IMR-90 (cell line): ENCODE data around the gene SRBD1. TPM values are rescaled to one million over a fixed set of nuclear protein-coding genes. Genes with fewer than 3 reads are reported as not detected.

Experiments used
- ATAC-seq: fragments of 200-7000 bp; cut with Tn5 transposase; 2 replicates; pipeline ENCODE4 v1.9.1; 2020; ENCODE audit warnings: low read depth, mild to moderate bottlenecking, moderate library complexity
- BruUV-seq: library from RNA; stranded (reverse); fragments of 400-500 nt; replicated peaks from 2 replicates; lab custom pipeline; 2021; lab: Mats Ljungman, UMichigan
- CTCF ChIA-PET: fragments of 300-600 bp; formaldehyde crosslinking; extraction: SDS; loops from one replicate; lab custom pipeline; 2021; ENCODE audit warnings: antibody characterized with exemption; lab: Yijun Ruan, JAX
- POLR2A ChIA-PET: fragments of 300-600 bp; sonication (Branson Sonifier 250); formaldehyde crosslinking; loops from one replicate; lab custom pipeline; 2022; ENCODE audit warnings: antibody characterized with exemption; ENCODE audit not compliant: unreplicated experiment; lab: Charles Lee
- DNase-seq: peaks from one replicate; pipeline ENCODE4 v3.0.0; 2013
- H2AFZ ChIP-seq: replicated peaks from 2 replicates; pipeline ENCODE3; 2013; ENCODE audit warnings: low read length, mild to moderate bottlenecking; ENCODE audit not compliant: poor library complexity
- H2AK5ac ChIP-seq: 2 replicates; pipeline ENCODE4 v1.6.1; 2013; ENCODE audit warnings: low read depth, low read length, inconsistent platforms
- H2AK9ac ChIP-seq: replicated peaks from 2 replicates; pipeline ENCODE3; 2013; ENCODE audit warnings: mild to moderate bottlenecking, low read depth, low read length, moderate library complexity; ENCODE audit not compliant: poor library complexity
- H2BK120ac ChIP-seq: 2 replicates; pipeline ENCODE4 v1.6.1; 2013; ENCODE audit warnings: low read depth, low read length, inconsistent platforms
- H2BK15ac ChIP-seq: 3 replicates; pipeline ENCODE4 v1.6.1; 2013; ENCODE audit warnings: low read depth, low read length, inconsistent platforms
- H2BK20ac ChIP-seq: 2 replicates; pipeline ENCODE4 v1.6.1; 2013; ENCODE audit warnings: low read depth, mild to moderate bottlenecking, inconsistent platforms, low read length, moderate library complexity
- H2BK5ac ChIP-seq: 2 replicates; pipeline ENCODE4 v1.6.1; 2013; ENCODE audit warnings: mild to moderate bottlenecking, low read depth, low read length, inconsistent platforms; ENCODE audit not compliant: poor library complexity, severe bottlenecking
- H3K14ac ChIP-seq: replicated peaks from 2 replicates; pipeline ENCODE4 v1.6.1; 2013; ENCODE audit warnings: low read depth, low read length, inconsistent platforms
- H3K18ac ChIP-seq: 2 replicates; pipeline ENCODE4 v1.6.1; 2013; ENCODE audit warnings: low read depth, low read length, control low read depth
- H3K23ac ChIP-seq: 2 replicates; pipeline ENCODE4 v1.6.1; 2013; ENCODE audit warnings: low read depth, low read length, inconsistent platforms
- H3K27ac ChIP-seq: 2 replicates; pipeline ENCODE4 v1.5.1; 2013; ENCODE audit warnings: mild to moderate bottlenecking, control low read depth, low read length; ENCODE audit not compliant: insufficient read depth
- H3K27me3 ChIP-seq: 2 replicates; pipeline ENCODE4 v1.6.1; 2013; ENCODE audit warnings: low read length; ENCODE audit not compliant: control insufficient read depth, insufficient read depth
- H3K36me3 ChIP-seq: 2 replicates; pipeline ENCODE4 v1.6.1; 2013; ENCODE audit warnings: low read length, mixed read lengths; ENCODE audit not compliant: control insufficient read depth, insufficient read depth
- H3K4ac ChIP-seq: 2 replicates; pipeline ENCODE4 v1.6.1; 2013; ENCODE audit warnings: low read depth, low read length, inconsistent platforms
- H3K4me1 ChIP-seq: 2 replicates; pipeline ENCODE4 v1.6.1; 2013; ENCODE audit warnings: low read length, mixed read lengths; ENCODE audit not compliant: control insufficient read depth, insufficient read depth
- H3K4me2 ChIP-seq: 2 replicates; pipeline ENCODE4 v1.6.1; 2013; ENCODE audit warnings: low read depth, mild to moderate bottlenecking, control low read depth, low read length, moderate library complexity
- H3K4me3 ChIP-seq: 2 replicates; pipeline ENCODE4 v1.5.1; 2013; ENCODE audit warnings: low read depth, mild to moderate bottlenecking, control low read depth, low read length, moderate library complexity; ENCODE audit not compliant: insufficient read depth
- H3K56ac ChIP-seq: 2 replicates; pipeline ENCODE4 v1.6.1; 2013; ENCODE audit warnings: low read length, inconsistent platforms; ENCODE audit not compliant: insufficient read depth; ENCODE audit errors: extremely low read depth
- H3K79me1 ChIP-seq, 2 experiments: 2 replicates each; pipeline ENCODE4 v1.6.1; 2013; ENCODE audit warnings: low read length in 2 of 2, inconsistent platforms in 1 of 2, low read depth in 1 of 2
- H3K9ac ChIP-seq: 2 replicates; pipeline ENCODE4 v1.6.1; 2013; ENCODE audit warnings: low read depth, low read length, control low read depth
- H3K9me1 ChIP-seq: 2 replicates; pipeline ENCODE4 v1.6.1; 2013; ENCODE audit warnings: low read length, inconsistent platforms; ENCODE audit not compliant: insufficient read depth
- H3K9me3 ChIP-seq: 2 replicates; pipeline ENCODE4 v1.6.1; 2013; ENCODE audit warnings: low read length; ENCODE audit not compliant: control insufficient read depth, insufficient read depth
- H4K20me1 ChIP-seq: 2 replicates; pipeline ENCODE4 v1.6.1; 2013; ENCODE audit warnings: low read length, inconsistent platforms; ENCODE audit not compliant: insufficient read depth
- H4K5ac ChIP-seq: 2 replicates; pipeline ENCODE4 v1.6.1; 2013; ENCODE audit warnings: mild to moderate bottlenecking, low read depth, low read length, control low read depth
- H4K8ac ChIP-seq, 2 experiments: 2 replicates each; pipeline ENCODE4 v1.6.1; 2013; ENCODE audit warnings: low read depth in 2 of 2, low read length in 2 of 2, control low read depth in 1 of 2, inconsistent platforms in 1 of 2
- H4K91ac ChIP-seq: 2 replicates; pipeline ENCODE4 v1.6.1; 2013; ENCODE audit warnings: low read depth, low read length, inconsistent platforms; ENCODE audit not compliant: insufficient read depth
- BHLHE40 ChIP-seq: fragments of 150-350 bp; IDR thresholded peaks from 2 replicates; pipeline ENCODE4 v1.6.1; 2016; ENCODE audit warnings: mild to moderate bottlenecking, low read depth, low read length
- CEBPB ChIP-seq: IDR thresholded peaks from 2 replicates; pipeline ENCODE4 v1.6.1; 2012; ENCODE audit warnings: low read depth, low read length, improper control_type of control experiment
- CHD1 ChIP-seq: IDR thresholded peaks from 2 replicates; pipeline ENCODE4 v1.6.1; 2012; ENCODE audit warnings: low read depth, low read length, improper control_type of control experiment
- ELK1 ChIP-seq: fragments of 150-350 bp; IDR thresholded peaks from 2 replicates; pipeline ENCODE4 v1.6.1; 2016; ENCODE audit warnings: low read depth, mild to moderate bottlenecking, low read length, moderate library complexity, borderline replicate concordance
- FOS ChIP-seq: fragments of 150-350 bp; IDR thresholded peaks from 2 replicates; pipeline ENCODE4 v1.6.1; 2016; ENCODE audit warnings: low read depth, low read length
- MAFK ChIP-seq: IDR thresholded peaks from 2 replicates; pipeline ENCODE4 v1.6.1; 2012; ENCODE audit warnings: low read depth, low read length, improper control_type of control experiment
- MAZ ChIP-seq: IDR thresholded peaks from 2 replicates; pipeline ENCODE4 v1.6.1; 2012; ENCODE audit warnings: low read depth, mild to moderate bottlenecking, low read length, improper control_type of control experiment, moderate library complexity, borderline replicate concordance
- MXI1 ChIP-seq: IDR thresholded peaks from 2 replicates; pipeline ENCODE4 v1.6.1; 2012; ENCODE audit warnings: low read depth, mild to moderate bottlenecking, low read length, moderate library complexity, borderline replicate concordance
- NFE2L2 ChIP-seq: fragments of 150-350 bp; IDR thresholded peaks from 2 replicates; pipeline ENCODE4 v1.6.1; 2016; ENCODE audit warnings: low read depth, mild to moderate bottlenecking, low read length
- POLR2A ChIP-seq: IDR thresholded peaks from 2 replicates; pipeline ENCODE4 v1.6.1; 2012; ENCODE audit warnings: mild to moderate bottlenecking, low read depth, low read length
- RAD21 ChIP-seq: IDR thresholded peaks from 2 replicates; pipeline ENCODE4 v1.6.1; 2012; ENCODE audit warnings: low read length, improper control_type of control experiment
- RCOR1 ChIP-seq: IDR thresholded peaks from 2 replicates; pipeline ENCODE4 v1.6.1; 2012; ENCODE audit warnings: mild to moderate bottlenecking, low read length, improper control_type of control experiment; ENCODE audit not compliant: insufficient replicate concordance
- RFX5 ChIP-seq: IDR thresholded peaks from 2 replicates; pipeline ENCODE4 v1.8.0; 2012; ENCODE audit warnings: low read depth, mild to moderate bottlenecking, low read length, moderate library complexity
- SMC3 ChIP-seq: fragments of 150-350 bp; IDR thresholded peaks from 2 replicates; pipeline ENCODE4 v1.6.1; 2016; ENCODE audit warnings: low read depth, mild to moderate bottlenecking, antibody characterized with exemption, low read length, moderate library complexity
- USF2 ChIP-seq: fragments of 150-350 bp; IDR thresholded peaks from 2 replicates; pipeline ENCODE4 v1.6.1; 2017; ENCODE audit warnings: mild to moderate bottlenecking, antibody characterized with exemption, low read length, low read depth
- WGBS, 2 experiments: methylation state at CpG; one replicate each; pipeline versions ENCODE4 v1.1.5 to v1.1.7; 2013; ENCODE audit warnings: missing lambda C conversion rate in 2 of 2; ENCODE audit not compliant: insufficient read length in 1 of 2; ENCODE audit errors: extremely low coverage in 2 of 2; 5-methylcytosine and 5-hydroxymethylcytosine counted together
- dilution Hi-C: fragments of 300-500 bp; cut with HindIII; formaldehyde crosslinking; loops from one replicate; pipeline ENCODE4 v1.14.3; 2018; ENCODE audit warnings: low sequenced_read_pairs; ENCODE audit not compliant: unreplicated experiment
- in situ Hi-C: fragments of 300-500 bp; cut with MboI; formaldehyde crosslinking; loops from 3 replicates; pipeline ENCODE4 v1.14.3; 2019; ENCODE audit warnings: low sequenced_read_pairs, inconsistent platforms, mixed read lengths
- intact Hi-C: fragments of 100-400 bp; cut with micrococcal nuclease; formaldehyde crosslinking; loops from 2 replicates; pipeline ENCODE4 v1.10.0; 2022
- polyA plus RNA-seq, 3 experiments: library from polyadenylated mRNA; depleted of rRNA; stranded (reverse); fragments of >200 nt; gene quantifications; 2 replicates each; pipeline ENCODE4 v1.2.3, GENCODE V29; 2012; ENCODE audit warnings: low replicate concordance in 1 of 3
- total RNA-seq: library from RNA; depleted of rRNA; stranded (reverse); fragments of >200 nt; gene quantifications from 2 replicates; pipeline ENCODE4 v1.2.3, GENCODE V29; 2012
- TF ChIP-seq, protein P1 (sequence below): conservative IDR thresholded peaks from 2 replicates; pipeline ENCODE4 v1.5.1; 2012; ENCODE audit warnings: mild to moderate bottlenecking, low read depth, low read length, improper control_type of control experiment

Gene SRBD1
- total and polyA plus RNA-seq, 2 of the 4 experiments (the other 2 are of a cell fraction) = 3.5 to 14.7 TPM

DNA sequence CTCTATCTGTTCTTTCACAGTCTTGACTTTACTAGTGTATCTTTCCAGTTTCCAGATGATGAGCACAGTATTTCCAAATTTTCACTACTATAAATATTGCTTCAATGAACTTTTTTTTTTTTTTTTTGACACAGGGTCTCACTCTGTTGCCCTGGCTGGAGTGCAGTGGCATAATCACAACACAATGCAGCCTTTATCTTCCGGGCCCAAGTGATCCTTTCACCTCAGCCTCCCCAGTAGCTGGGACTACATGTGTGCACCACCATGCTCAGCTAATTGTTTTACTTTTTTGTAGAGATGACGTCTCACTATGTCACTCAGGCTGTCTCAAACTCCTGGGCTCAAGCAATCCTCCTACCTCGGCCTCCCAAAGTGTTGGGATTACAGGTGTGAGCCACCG, 142.8 kb downstream of the SRBD1 start:
- Histone ChIP-seq H2BK120ac (no peak overlapping the region), H3K9me1 (no peaks in the 10 kb centered on the region), H3K27me3 (no peaks in the 10 kb centered on the region), H3K79me1 (no peaks in the 10 kb centered on the region), H3K4me1 (no peaks in the 10 kb centered on the region), H3K23ac (no peak overlapping the region), H2BK15ac (no peak overlapping the region), H3K4me3 (no peak overlapping the region), H3K4ac (no peak overlapping the region), H2AK9ac (no peak overlapping the region), H4K5ac (no peak overlapping the region), H2BK5ac (no peak overlapping the region), H2BK20ac (no peak overlapping the region), H3K4me2 (no peak overlapping the region), H3K9me3 (no peaks in the 10 kb centered on the region), H3K56ac (no peak overlapping the region), H2AFZ (no peak overlapping the region), H3K18ac (no peak overlapping the region), H4K91ac (no peak overlapping the region), H2AK5ac (no peak overlapping the region), H3K14ac (no peak overlapping the region), H3K27ac (no peak overlapping the region), H3K36me3 (no peaks in the 10 kb centered on the region), H4K8ac (no peak overlapping the region), H4K20me1 (no peaks in the 10 kb centered on the region), H3K9ac (no peak overlapping the region)
- in situ Hi-C loops (no loop called here), intact Hi-C loops (no loop called here), dilution Hi-C loops (no loop called here)
- no TSS peak for BruUV-seq
- no peak for TF ChIP-seq MAZ
- no peak for TF ChIP-seq MAFK
- TF ChIP-seq, protein P1, sequence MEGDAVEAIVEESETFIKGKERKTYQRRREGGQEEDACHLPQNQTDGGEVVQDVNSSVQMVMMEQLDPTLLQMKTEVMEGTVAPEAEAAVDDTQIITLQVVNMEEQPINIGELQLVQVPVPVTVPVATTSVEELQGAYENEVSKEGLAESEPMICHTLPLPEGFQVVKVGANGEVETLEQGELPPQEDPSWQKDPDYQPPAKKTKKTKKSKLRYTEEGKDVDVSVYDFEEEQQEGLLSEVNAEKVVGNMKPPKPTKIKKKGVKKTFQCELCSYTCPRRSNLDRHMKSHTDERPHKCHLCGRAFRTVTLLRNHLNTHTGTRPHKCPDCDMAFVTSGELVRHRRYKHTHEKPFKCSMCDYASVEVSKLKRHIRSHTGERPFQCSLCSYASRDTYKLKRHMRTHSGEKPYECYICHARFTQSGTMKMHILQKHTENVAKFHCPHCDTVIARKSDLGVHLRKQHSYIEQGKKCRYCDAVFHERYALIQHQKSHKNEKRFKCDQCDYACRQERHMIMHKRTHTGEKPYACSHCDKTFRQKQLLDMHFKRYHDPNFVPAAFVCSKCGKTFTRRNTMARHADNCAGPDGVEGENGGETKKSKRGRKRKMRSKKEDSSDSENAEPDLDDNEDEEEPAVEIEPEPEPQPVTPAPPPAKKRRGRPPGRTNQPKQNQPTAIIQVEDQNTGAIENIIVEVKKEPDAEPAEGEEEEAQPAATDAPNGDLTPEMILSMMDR = no peak
- no peak for TF ChIP-seq USF2
- no peak for TF ChIP-seq MXI1
- TF ChIP-seq NFE2L2 = no peak
- no peak for TF ChIP-seq CHD1
- TF ChIP-seq CEBPB = no peak
- TF ChIP-seq POLR2A = no peak
- TF ChIP-seq SMC3 = no peak
- TF ChIP-seq BHLHE40 = no peak
- no peak for TF ChIP-seq RCOR1
- no peak for TF ChIP-seq RAD21
- no peak for TF ChIP-seq ELK1
- TF ChIP-seq RFX5 = no peak
- no peak for TF ChIP-seq FOS
- DNase-seq (no peak), ATAC-seq (no peak)
- POLR2A ChIA-PET = no interaction called here
- no CpG with 5 or more reads among the region's 4 CpGs for WGBS, 2 experiments
- CTCF ChIA-PET = no interaction called here
